MG63 (cell line): Measurements from ENCODE around the gene ARHGAP25. TPM values are rescaled to one million over a fixed set of nuclear protein-coding genes. Genes with fewer than 3 reads are reported as not detected.

ENCODE experiments used
- DNase-seq: peaks from one replicate; pipeline ENCODE4 v3.0.0-alpha.2; 2020
- H3K27me3 ChIP-seq: fragments of 250-450 bp; sonication (Bioruptor Pico); 2 replicates; pipeline ENCODE4 v1.5.1; 2020; ENCODE audit warnings: mild to moderate bottlenecking, moderate library complexity
- H3K36me3 ChIP-seq: fragments of 250-450 bp; sonication (Bioruptor Pico); 2 replicates; pipeline ENCODE4 v1.5.1; 2020; ENCODE audit warnings: mild to moderate bottlenecking, moderate library complexity
- H3K4me3 ChIP-seq: fragments of 250-450 bp; sonication (Bioruptor Pico); 2 replicates; pipeline ENCODE4 v1.5.1; 2020; ENCODE audit warnings: mild to moderate bottlenecking, moderate library complexity
- H3K9me3 ChIP-seq: fragments of 250-450 bp; sonication (Bioruptor Pico); 2 replicates; pipeline ENCODE4 v1.5.1; 2020; ENCODE audit warnings: mild to moderate bottlenecking, moderate library complexity
- total RNA-seq: library from RNA; depleted of rRNA; stranded (reverse); fragments of >200 nt; shearing (Covaris generic); gene quantifications from 2 replicates; pipeline ENCODE4 v1.2.3, GENCODE V29; 2014; ENCODE audit warnings: low replicate concordance

ARHGAP25 gene
- total RNA-seq, 1 experiment from 2014 or later = not detected

- Histone ChIP-seq H3K36me3 (no peaks in the 10 kb centered on the region), H3K27me3 (no peaks in the 10 kb centered on the region), H3K4me3 (no peak overlapping the region), H3K9me3 (no peaks in the 10 kb centered on the region; the same call in 1 of the 2 replicates)
- DNase-seq = no peak
These were observed 435 bp upstream of the ARHGAP25 start for GRCh38 chr2:68734176-68734575.

- H3K4me3 ChIP-seq = no peak overlapping the region
- no peaks in the 10 kb centered on the region for H3K27me3 ChIP-seq
These were observed 1.5 kb downstream of the ARHGAP25 start for GRCh38 chr2:68736086-68736485.

GRCh38 chr2:68737711-68738110 lies 3.1 kb downstream of the ARHGAP25 start:
- Histone ChIP-seq H3K9me3 (no peaks in the 10 kb centered on the region), H3K4me3 (no peak overlapping the region), H3K36me3 (no peaks in the 10 kb centered on the region), H3K27me3 (no peaks in the 10 kb centered on the region)
- DNase-seq = no peak

More at GRCh38 chr2:68736086-68736485, 1.5 kb downstream of the ARHGAP25 start:
- H3K36me3 ChIP-seq = no peaks in the 10 kb centered on the region
- no peaks in the 10 kb centered on the region for H3K9me3 ChIP-seq
- DNase-seq = no peak

GRCh38 chr2:68738906-68739594 lies 4.4 kb downstream of the ARHGAP25 start:
- Histone ChIP-seq H3K36me3 (no peaks in the 10 kb centered on the region), H3K4me3 (no peak overlapping the region), H3K27me3 (no peaks in the 10 kb centered on the region), H3K9me3 (no peaks in the 10 kb centered on the region)
- no peak for DNase-seq

GRCh38 chr2:68739595-68740399 lies 5.2 kb downstream of the ARHGAP25 start:
- Histone ChIP-seq H3K36me3 (no peaks in the 10 kb centered on the region), H3K27me3 (no peaks in the 10 kb centered on the region), H3K4me3 (no peak overlapping the region), H3K9me3 (no peaks in the 10 kb centered on the region)
- DNase-seq = no peak

GRCh38 chr2:68740400-68740914 lies 5.8 kb downstream of the ARHGAP25 start:
- Histone ChIP-seq H3K27me3 (no peaks in the 10 kb centered on the region), H3K9me3 (no peaks in the 10 kb centered on the region), H3K4me3 (no peak overlapping the region), H3K36me3 (no peaks in the 10 kb centered on the region)
- no peak for DNase-seq

- Histone ChIP-seq H3K4me3 (no peak overlapping the region), H3K27me3 (no peaks in the 10 kb centered on the region), H3K9me3 (no peaks in the 10 kb centered on the region), H3K36me3 (no peaks in the 10 kb centered on the region)
- peak; percentile 14 for DNase-seq
These were observed 6.6 kb downstream of the ARHGAP25 start for GRCh38 chr2:68741238-68741637.

- no peaks in the 10 kb centered on the region for H3K27me3 ChIP-seq
- no peaks in the 10 kb centered on the region for H3K36me3 ChIP-seq
- H3K4me3 ChIP-seq = no peak overlapping the region
- DNase-seq = no peak
- no peaks in the 10 kb centered on the region for H3K9me3 ChIP-seq
These were observed 7.2 kb downstream of the ARHGAP25 start for GRCh38 chr2:68741805-68742306.

- no peaks in the 10 kb centered on the region for H3K27me3 ChIP-seq
- no peak overlapping the region for H3K4me3 ChIP-seq
- no peak for DNase-seq
- no peaks in the 10 kb centered on the region for H3K36me3 ChIP-seq
- no peaks in the 10 kb centered on the region for H3K9me3 ChIP-seq
These were observed 8.2 kb downstream of the ARHGAP25 start for GRCh38 chr2:68742626-68743415.

GRCh38 chr2:68743531-68743930 lies 8.9 kb downstream of the ARHGAP25 start:
- H3K27me3 ChIP-seq = no peaks in the 10 kb centered on the region
- no peak overlapping the region for H3K4me3 ChIP-seq
- H3K36me3 ChIP-seq = no peaks in the 10 kb centered on the region
- H3K9me3 ChIP-seq = no peaks in the 10 kb centered on the region
- DNase-seq = no peak

GRCh38 chr2:68744366-68744912 lies 9.8 kb downstream of the ARHGAP25 start:
- no peaks in the 10 kb centered on the region for H3K9me3 ChIP-seq
- no peak overlapping the region for H3K4me3 ChIP-seq
- H3K27me3 ChIP-seq = no peaks in the 10 kb centered on the region
- DNase-seq = no peak
- no peaks in the 10 kb centered on the region for H3K36me3 ChIP-seq

GRCh38 chr2:68745006-68745405 lies 10.4 kb downstream of the ARHGAP25 start:
- Histone ChIP-seq H3K9me3 (no peaks in the 10 kb centered on the region), H3K4me3 (no peak overlapping the region), H3K27me3 (no peaks in the 10 kb centered on the region), H3K36me3 (no peaks in the 10 kb centered on the region)
- DNase-seq = no peak

- H3K27me3 ChIP-seq = no peaks in the 10 kb centered on the region
- DNase-seq = no peak
- no peaks in the 10 kb centered on the region for H3K9me3 ChIP-seq
- H3K36me3 ChIP-seq = no peaks in the 10 kb centered on the region
- H3K4me3 ChIP-seq = no peak overlapping the region
These were observed 11.8 kb downstream of the ARHGAP25 start for GRCh38 chr2:68746408-68746807.

- no peaks in the 10 kb centered on the region for H3K27me3 ChIP-seq
- H3K4me3 ChIP-seq = no peak overlapping the region
- no peaks in the 10 kb centered on the region for H3K36me3 ChIP-seq
- no peaks in the 10 kb centered on the region for H3K9me3 ChIP-seq
- no peak for DNase-seq
These were observed 12.8 kb downstream of the ARHGAP25 start for GRCh38 chr2:68747413-68747812.

- no peak overlapping the region for H3K4me3 ChIP-seq
- no peaks in the 10 kb centered on the region for H3K36me3 ChIP-seq
- H3K27me3 ChIP-seq = no peaks in the 10 kb centered on the region
- no peak for DNase-seq
- no peaks in the 10 kb centered on the region for H3K9me3 ChIP-seq
These were observed 13.3 kb downstream of the ARHGAP25 start for GRCh38 chr2:68747900-68748299.

- Histone ChIP-seq H3K27me3 (no peaks in the 10 kb centered on the region), H3K4me3 (no peak overlapping the region), H3K36me3 (no peaks in the 10 kb centered on the region), H3K9me3 (no peaks in the 10 kb centered on the region)
- DNase-seq = no peak
These were observed 14.0 kb downstream of the ARHGAP25 start for GRCh38 chr2:68748568-68748967.
